GM21619 (cell line): ENCODE data around the gene MAPK7.
"Not testable (repeated sequence)": the region's sequence is repeated elsewhere in the genome, so short reads cannot be mapped to it uniquely, and the experiment has no call there.

Source experiments
- ATAC-seq: cut with Tn5 transposase; IDR thresholded peaks from one replicate; pipeline ENCODE4 v1.9.1; 2021; ENCODE audit not compliant: unreplicated experiment

The MAPK7 gene

GRCh38 chr17:19342611-19343255, 35.6 kb upstream of the MAPK7 start:
- ATAC-seq, result no peak

- no peak for ATAC-seq
These were observed 35.1 kb upstream of the MAPK7 start for GRCh38 chr17:19343256-19343630.

DNA sequence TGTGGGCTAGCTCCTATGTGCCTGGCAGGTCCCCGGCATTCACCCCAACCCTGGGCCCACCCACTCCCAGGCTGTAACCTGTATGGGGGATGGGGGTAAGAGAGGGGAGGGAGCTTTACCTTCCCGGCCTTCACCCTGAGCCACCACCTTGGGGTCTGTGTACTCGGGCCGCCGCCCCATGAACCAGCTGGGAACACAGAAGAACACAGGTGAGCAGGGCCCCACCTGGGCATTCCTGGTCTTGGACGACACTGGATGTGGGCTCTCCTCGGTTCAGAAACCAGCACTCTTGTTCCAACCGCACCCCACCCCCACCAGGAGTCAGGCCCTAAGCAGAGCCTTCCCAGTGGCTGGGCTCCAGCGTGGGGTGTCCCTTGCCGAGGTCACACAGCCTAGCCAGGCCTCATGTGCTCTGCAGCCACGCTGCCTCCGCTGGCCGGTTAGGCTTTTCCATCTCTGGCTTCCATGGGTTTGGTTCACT, 34.6 kb upstream of the MAPK7 start:
- ATAC-seq, result no peak

DNA sequence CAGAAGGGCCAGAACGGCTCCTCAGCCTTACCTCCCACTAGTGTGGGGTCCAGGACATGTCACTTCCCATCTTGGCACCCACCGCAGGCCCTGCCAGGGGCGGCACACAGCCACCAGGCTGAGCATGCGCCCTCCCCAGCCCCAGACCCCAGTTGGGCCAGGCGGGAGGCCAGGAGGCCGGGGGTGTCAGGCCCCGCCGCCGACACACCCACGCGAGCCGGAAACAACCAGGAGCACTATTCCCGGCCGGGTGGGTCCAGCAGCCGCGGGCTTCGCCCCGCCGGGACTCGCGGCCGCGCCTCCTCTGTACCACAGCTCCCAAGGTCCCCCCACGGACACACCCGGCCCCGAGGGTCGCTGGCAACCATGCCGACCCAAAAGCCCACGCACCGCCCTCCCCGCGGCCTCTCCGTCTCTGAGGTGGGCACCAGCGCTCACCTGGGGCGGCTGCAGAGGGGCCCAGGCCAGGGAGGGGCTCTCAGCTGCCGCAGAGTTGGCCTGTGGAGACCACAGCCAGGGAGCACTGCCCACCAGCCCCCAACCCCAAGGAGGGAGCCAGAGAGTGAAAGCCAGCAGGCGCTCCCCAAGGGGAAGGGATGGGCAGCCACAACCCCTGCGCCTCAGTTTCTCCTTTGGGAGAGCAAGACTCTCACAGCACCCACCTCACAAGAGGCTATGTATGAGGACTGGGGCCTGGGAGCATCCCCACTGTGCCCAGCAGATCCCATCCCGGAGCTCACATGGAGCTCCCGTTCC, 33.8 kb upstream of the MAPK7 start:
- no peak for ATAC-seq

GRCh38 chr17:19345067-19345460, 33.2 kb upstream of the MAPK7 start:
- no peak for ATAC-seq

DNA sequence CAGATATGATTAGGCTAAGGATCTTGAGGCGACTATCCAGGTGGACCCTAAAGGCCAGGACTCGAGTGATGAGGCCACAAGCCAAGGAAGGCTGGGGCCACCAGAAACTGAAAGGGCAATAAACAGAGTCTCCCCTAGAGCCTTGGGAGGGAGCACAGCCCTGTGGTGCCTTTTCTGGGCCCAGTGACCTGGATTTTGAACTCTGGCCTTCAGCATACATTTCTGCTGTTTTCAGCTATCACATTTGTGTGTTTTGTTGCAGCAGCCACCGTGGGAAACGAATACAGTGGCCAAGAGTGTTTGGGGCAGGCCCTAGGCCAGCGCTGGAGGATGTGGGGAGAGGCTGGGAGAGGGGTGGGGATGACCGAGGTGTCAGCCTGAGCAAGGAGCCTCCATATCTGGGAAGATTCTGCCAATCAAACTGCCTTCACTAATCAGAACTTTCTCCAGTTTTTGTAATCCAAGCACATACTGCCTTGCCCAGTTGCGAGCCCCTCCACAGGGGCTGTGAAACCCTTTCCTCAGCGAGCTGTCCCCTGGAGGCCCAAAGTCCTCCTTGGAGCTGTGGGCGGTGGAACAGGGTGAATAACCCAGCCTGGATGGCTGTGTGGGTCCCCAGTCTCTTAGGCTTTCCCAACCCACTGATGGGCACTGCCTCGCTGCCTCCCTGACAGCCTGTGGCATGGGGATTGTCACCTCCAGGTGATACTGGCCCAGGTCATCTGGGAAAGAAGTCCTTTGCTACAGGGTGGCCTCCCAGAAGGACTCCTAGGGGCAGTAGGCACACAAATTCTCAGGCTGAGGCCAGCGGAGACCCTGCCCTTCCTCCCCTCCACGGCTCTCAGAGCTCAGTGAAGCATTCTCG, 32.6 kb upstream of the MAPK7 start:
- ATAC-seq, result no peak

DNA sequence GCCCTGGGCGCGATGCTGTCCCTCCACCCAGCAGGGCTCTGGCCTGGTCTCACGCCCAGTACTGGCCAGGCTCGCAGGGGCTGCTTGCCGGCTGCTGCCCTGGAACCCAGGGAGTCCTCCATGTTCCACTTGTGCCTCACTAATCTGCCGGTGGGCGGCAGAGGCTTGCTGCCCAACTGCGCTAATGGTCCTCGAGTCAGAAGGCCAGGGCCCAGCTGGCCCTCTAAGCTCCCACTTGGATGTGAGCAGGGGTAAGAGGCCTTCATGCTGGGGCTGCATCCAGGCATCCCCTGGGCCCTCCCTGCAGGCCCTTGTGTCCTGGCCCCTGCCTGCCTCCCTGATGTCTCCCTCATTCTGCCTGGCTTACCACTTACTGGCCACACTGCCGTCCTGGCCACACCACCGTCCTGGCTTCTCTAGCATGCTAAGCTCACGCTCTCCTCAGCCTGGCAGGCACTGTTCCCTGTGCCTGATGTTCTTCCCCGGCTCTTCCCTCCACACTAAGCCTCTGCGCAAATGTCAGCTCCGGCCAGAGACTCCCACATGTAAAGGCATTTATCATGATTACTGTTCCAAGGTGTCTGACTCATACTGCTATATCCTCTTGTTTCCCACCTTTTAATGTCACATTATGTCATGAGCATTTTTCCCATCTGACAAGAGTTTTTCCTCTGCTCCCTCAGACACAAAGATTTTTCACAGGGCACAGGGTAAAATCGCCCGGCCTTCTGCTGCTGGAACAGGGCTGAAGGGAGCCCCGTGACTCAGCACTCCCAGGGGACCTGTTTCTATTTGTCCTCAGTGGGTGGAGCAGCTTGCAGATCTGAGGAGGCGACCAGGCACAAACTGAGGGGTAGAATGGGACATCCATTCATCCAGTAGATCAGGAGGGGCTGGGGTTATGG, 31.7 kb upstream of the MAPK7 start:
- no peak for ATAC-seq

DNA sequence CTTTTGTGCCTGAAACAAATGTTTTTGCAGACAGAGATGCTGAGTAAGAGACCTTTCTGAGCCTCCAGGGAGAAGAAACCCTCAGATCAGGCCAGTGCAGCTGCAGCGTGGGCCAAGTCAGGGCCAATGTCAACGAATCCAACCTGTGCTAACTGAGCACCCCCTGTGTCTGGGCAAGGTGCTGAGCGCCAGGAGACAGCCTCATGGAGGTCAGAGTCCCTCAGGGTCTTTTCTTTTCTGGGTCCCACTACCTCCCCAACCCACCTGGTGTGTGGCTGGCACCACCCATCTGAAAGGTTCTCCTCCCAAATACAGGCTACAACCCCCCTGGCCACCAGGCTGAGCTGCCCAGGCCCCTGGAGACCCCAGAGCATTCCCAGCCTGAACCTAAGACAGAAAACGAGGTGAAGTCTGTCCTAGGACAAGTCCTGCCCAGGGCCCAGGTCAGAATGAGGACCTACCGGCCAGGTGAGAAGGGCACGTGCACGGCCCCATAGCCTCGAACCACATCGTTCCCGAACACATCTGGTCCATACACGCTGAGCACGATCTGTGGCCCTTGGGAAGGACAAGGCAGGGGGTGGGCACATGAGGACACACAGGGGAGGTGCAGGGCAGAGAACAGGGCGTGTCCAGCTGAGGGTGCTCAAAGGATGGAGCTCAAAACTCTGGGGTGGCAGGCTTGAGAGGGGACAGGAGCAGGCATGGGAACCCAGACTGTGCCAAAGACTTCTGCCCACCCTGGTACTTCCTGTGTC, 30.8 kb upstream of the MAPK7 start:
- no peak for ATAC-seq

DNA sequence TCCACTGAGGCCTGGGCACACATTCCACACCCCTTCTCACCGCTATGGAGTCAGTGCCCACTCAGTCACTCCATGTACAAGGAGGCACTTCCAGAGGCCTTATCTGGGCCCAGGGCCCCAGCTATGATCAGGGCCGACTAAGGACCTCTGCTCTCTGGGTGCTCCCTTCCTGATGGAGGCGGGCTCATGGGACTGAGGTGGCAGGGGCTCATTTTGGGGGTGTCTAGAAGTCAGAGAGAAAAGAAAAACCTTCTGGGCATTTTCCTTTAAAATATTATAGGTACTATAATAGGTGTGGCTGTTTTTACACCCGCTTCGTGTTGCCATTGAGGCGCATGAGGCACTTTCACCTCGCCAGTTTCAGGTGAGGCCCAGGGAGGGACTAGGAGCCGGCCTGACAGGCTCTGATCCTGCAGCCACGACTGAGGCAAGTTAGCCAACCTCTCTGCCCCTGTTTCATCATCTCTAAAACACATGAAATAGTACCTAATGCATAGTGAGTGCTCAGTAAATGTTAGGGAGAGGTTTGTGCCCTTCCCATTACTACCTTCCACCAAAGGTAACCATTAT, 30.1 kb upstream of the MAPK7 start:
- ATAC-seq, result no peak

GRCh38 chr17:19348806-19349205, 29.5 kb upstream of the MAPK7 start:
- ATAC-seq, result no peak

- not testable (repeated sequence) for ATAC-seq
These were observed 24.9 kb upstream of the MAPK7 start for GRCh38 chr17:19353401-19353800.

DNA sequence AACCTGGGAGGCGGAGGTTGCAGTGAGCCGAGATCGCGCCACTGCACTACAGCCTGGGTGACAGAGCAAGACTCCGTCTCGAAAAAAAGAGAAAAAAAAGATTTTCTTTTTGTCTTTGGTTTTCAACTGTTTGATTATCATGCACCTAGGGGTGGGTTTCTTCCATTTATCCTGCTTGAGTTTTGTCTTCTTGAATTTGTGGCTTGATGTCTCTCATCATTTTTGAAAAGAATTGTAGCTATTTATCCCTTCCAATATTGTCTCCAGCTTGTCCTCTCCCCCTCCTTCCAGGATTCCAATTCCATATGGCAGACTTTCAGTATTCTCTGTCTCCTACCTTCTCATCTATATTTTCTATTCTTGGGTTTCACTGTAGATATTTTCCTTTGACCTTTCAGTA, 23.6 kb upstream of the MAPK7 start:
- ATAC-seq, result no peak

GRCh38 chr17:19357351-19357750, 20.9 kb upstream of the MAPK7 start:
- ATAC-seq, result no peak

DNA sequence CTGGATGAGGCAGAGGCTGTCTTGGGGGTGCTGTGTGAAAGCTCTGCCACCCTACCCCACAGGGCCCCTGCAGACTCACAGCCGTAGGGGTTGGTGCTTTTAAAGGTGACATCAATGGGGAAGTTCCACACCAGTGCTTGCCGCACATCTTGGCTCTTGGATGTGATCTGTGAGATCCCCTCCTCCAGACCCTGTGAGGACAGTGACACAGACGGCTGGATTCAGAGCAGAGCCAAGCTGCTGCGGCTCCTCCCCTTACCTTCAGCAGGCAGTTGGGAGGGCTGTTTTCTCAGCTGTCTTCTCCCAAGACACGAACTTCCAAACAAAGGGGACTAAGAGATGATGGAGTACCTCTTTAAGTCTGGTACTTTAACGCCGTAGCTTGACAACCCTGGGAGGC, 20.5 kb upstream of the MAPK7 start:
- ATAC-seq, result no peak

DNA sequence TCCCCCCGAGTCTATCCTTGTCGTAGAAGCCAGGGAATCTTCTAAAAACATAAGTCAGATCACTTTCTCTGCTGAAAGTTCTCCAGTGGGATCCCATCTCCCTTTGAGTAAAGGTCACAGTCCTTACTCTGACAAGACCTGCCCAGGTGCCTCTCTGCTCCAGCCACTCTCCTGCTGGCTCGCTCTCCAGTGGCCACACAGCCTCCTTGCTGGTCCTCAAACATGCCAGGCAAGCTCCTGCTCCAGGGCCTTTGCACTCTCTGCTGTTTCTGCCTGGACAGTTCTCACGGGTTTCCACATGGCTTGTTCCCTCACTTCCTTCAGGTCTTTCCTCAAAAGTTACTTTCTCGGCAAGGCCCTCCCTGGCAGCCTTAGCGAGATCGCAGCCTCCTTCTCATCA, 19.1 kb upstream of the MAPK7 start:
- no peak for ATAC-seq

GRCh38 chr17:19359856-19360255, 18.4 kb upstream of the MAPK7 start:
- ATAC-seq, result no peak

DNA sequence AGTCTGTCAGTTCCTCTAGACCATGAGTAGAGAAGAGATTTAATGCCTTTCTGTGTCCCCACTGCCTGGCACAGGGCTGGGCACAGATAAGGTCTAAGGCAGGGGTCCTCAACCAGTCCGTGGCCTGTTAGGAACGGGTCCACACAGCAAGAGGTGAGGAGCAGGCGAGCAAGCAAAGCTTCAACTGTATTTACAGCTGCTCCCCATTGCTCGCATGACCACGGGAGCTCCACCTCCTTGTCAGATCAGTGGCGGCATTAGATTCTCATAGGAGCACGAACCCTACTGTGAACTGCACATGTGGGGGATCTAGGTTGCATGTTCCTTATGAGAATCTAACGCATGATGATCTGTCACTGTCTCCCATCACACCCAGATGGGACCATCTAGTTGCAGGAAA, 17.5 kb upstream of the MAPK7 start:
- no peak for ATAC-seq

- ATAC-seq, result no peak
These were observed 17.0 kb upstream of the MAPK7 start for GRCh38 chr17:19361326-19361725.

DNA sequence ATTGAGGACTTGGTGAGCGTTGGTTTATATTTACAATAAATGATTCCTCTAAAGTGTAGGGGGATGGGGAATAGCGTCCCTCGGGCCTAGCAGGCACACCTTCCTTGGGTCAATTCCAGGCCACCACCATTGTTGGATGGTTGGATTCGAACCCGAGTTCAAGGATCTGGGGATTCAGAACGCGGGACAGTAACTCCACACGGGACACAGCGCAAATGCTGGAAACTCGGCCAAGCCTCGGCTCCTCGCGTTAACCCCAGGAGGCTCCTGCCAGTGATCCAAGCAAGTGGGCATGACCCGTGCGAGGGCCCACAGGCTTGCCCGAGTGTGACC, 16.4 kb upstream of the MAPK7 start:
- ATAC-seq, result no peak
